Sigmoid colon (tissue), 7 donors: Measurements from ENCODE around the gene CLIC3. TPM values are rescaled to one million over a fixed set of nuclear protein-coding genes. Genes with fewer than 3 reads are reported as not detected.

Source experiments
- DNase-seq: peaks from one replicate; pipeline ENCODE4 v3.0.0-alpha.2; 2019
- H3K27ac ChIP-seq, 4 donors: fragments of 200-600 bp; sonication (generic); one replicate each; pipeline ENCODE4 v1.5.1; 2016 to 2019; ENCODE audit warnings: mild to moderate bottlenecking in 1 of 4
- H3K27me3 ChIP-seq, 3 donors: fragments of 200-600 bp; sonication (generic); one replicate each; pipeline ENCODE4 v1.5.1; 2019; ENCODE audit warnings: mild to moderate bottlenecking in 1 of 3
- H3K36me3 ChIP-seq, 4 donors: fragments of 200-600 bp; sonication (generic); one replicate each; pipeline ENCODE4 v1.5.1; 2016 to 2019
- H3K4me1 ChIP-seq, 4 donors: fragments of 200-600 bp; sonication (generic); one replicate each; pipeline ENCODE4 v1.5.1; 2017 to 2019
- H3K4me3 ChIP-seq, 4 donors: fragments of 200-600 bp; sonication (generic); one replicate each; pipeline ENCODE4 v1.5.1; 2017 to 2019; ENCODE audit warnings: mild to moderate bottlenecking in 2 of 4, moderate library complexity in 1 of 4
- H3K9me3 ChIP-seq, 4 donors: fragments of 200-600 bp in 3 of 4; sonication (generic) in 3 of 4; one replicate each; pipeline versions ENCODE4 v1.5.1 to v1.6.1; 2013 to 2019
- CTCF ChIP-seq, 4 experiments: fragments of 450-650 bp in 3 of 4; fragments of 200-600 bp in 1 of 4; IDR thresholded peaks; one replicate each; pipeline ENCODE4 v1.5.1; 2016 to 2019; ENCODE audit warnings: antibody characterized with exemption in 4 of 4, mild to moderate bottlenecking in 3 of 4, moderate library complexity in 2 of 4
- EP300 ChIP-seq, 4 donors: sonication (generic); formaldehyde crosslinking; IDR thresholded peaks; one replicate each; pipeline ENCODE4 v1.6.1; 2017; ENCODE audit warnings: antibody characterized with exemption in 4 of 4
- POLR2A ChIP-seq, 2 donors: fragments of 450-650 bp; IDR thresholded peaks; one replicate each; pipeline ENCODE4 v1.6.1; 2016; ENCODE audit warnings: antibody characterized with exemption in 2 of 2, mild to moderate bottlenecking in 2 of 2, moderate library complexity in 2 of 2
- POLR2AphosphoS5 ChIP-seq, 4 donors: sonication (generic); formaldehyde crosslinking; IDR thresholded peaks; one replicate each; pipeline ENCODE4 v1.6.1; 2017; ENCODE audit warnings: antibody characterized with exemption in 4 of 4
- WGBS, 2 donors: extraction: QIAGEN DNeasy Blood & Tissue Kit; methylation state at CpG; one replicate each; pipeline ENCODE4 v1.1.7; 2013; 5-methylcytosine and 5-hydroxymethylcytosine counted together
- intact Hi-C: fragments of 100-400 bp; cut with DNase I; formaldehyde crosslinking; loops from one replicate; pipeline ENCODE4 v1.15.1; 2023
- polyA plus RNA-seq, 3 donors: library from polyadenylated mRNA; stranded (reverse); fragments of 200-250 nt; gene quantifications; one replicate each; pipeline ENCODE4 v1.2.3, GENCODE V29; 2013
- total RNA-seq, 4 donors: library from RNA; depleted of rRNA; stranded (reverse); fragments of >200 nt; gene quantifications; one replicate each; pipeline ENCODE4 v1.1.0, GENCODE V29; 2016
- donor health status: healthy with polysubstance abuse.
- donor health status: Bipolar disorder and iron deficiency.
- donor health status: healthy.

The CLIC3 gene
- total and polyA plus RNA-seq, 7 donors, result 1.4 to 4.7 TPM; not detected in 5

GRCh38 chr9:136981588-136982231 lies 14.7 kb downstream of the CLIC3 start:
- Histone ChIP-seq H3K4me1 (peaks cover 0 to 28% (median 16%) of the 10 kb centered on the region in 4 donors), H3K9me3 (no peaks in the 10 kb centered on the region), H3K27ac (peak overlapping the region in 1 of 4 donors; percentile 20), H3K27me3 (peaks cover 16 to 65% (median 65%) of the 10 kb centered on the region in 3 donors), H3K4me3 (no peak overlapping the region), H3K36me3 (no peaks in the 10 kb centered on the region)
- WGBS, 2 donors, result 74 to 75% methylated on average over 17 of the region's 17 CpGs
- TF ChIP-seq CTCF (IDR thresholded peaks at IDR 0.05) (no peak), POLR2AphosphoS5 (IDR thresholded peaks at IDR 0.05) (no peak), EP300 (IDR thresholded peaks at IDR 0.05) (no peak), POLR2A (IDR thresholded peaks at IDR 0.05) (no peak)
- intact Hi-C loops, result no loop called here
- no peak for DNase-seq

GRCh38 chr9:136980669-136981478 lies 15.5 kb downstream of the CLIC3 start:
- TF ChIP-seq POLR2AphosphoS5 (IDR thresholded peaks at IDR 0.05), result no peak
- Histone ChIP-seq H3K27ac (peak overlapping the region in 1 of 4 donors; percentile 20), H3K36me3 (no peaks in the 10 kb centered on the region), H3K4me3 (no peak overlapping the region), H3K27me3 (peaks cover 15 to 59% (median 58%) of the 10 kb centered on the region in 3 donors), H3K4me1 (peaks cover 0 to 27% (median 16%) of the 10 kb centered on the region in 4 donors), H3K9me3 (no peaks in the 10 kb centered on the region)
- DNase-seq, result no peak
- WGBS, 2 donors, result 90 to 92% methylated on average over 16 of the region's 16 CpGs
- intact Hi-C loops, result no loop called here

GRCh38 chr9:136979769-136980587 lies 16.4 kb downstream of the CLIC3 start:
- Histone ChIP-seq H3K27me3 (peaks cover 6 to 50% (median 49%) of the 10 kb centered on the region in 3 donors), H3K27ac (no peak overlapping the region), H3K36me3 (no peaks in the 10 kb centered on the region), H3K9me3 (no peaks in the 10 kb centered on the region), H3K4me3 (no peak overlapping the region), H3K4me1 (peaks cover 0 to 18% (median 13%) of the 10 kb centered on the region in 4 donors)
- TF ChIP-seq POLR2AphosphoS5 (IDR thresholded peaks at IDR 0.05) (no peak), EP300 (IDR thresholded peaks at IDR 0.05) (no peak), POLR2A (IDR thresholded peaks at IDR 0.05) (no peak), CTCF (IDR thresholded peaks at IDR 0.05) (no peak)
- intact Hi-C loops, result no loop called here
- DNase-seq, result no peak
- 83 to 89% methylated on average over 26 of the region's 26 CpGs for WGBS, 2 donors

GRCh38 chr9:136978865-136979544 lies 17.4 kb downstream of the CLIC3 start:
- TF ChIP-seq POLR2A (IDR thresholded peaks at IDR 0.05) (no peak), POLR2AphosphoS5 (IDR thresholded peaks at IDR 0.05) (no peak), CTCF (IDR thresholded peaks at IDR 0.05) (no peak), EP300 (IDR thresholded peaks at IDR 0.05) (no peak)
- H3K9me3 ChIP-seq, result no peaks in the 10 kb centered on the region
- H3K36me3 ChIP-seq, result no peaks in the 10 kb centered on the region
- intact Hi-C loops, result no loop called here
- peaks cover 0 to 40% (median 39%) of the 10 kb centered on the region in 3 donors for H3K27me3 ChIP-seq
- WGBS, 2 donors, result 49 to 53% methylated on average over 41 of the region's 41 CpGs
- no peak overlapping the region for H3K4me3 ChIP-seq
- H3K27ac ChIP-seq, result no peak overlapping the region
- peaks cover 0 to 15% (median 12%) of the 10 kb centered on the region in 4 donors for H3K4me1 ChIP-seq
- DNase-seq, result no peak
